GM12892 (cell line): ENCODE results near the gene PPDPF.

Experiments
- POLR2A ChIP-seq: IDR thresholded peaks from 2 replicates; pipeline ENCODE4 v1.6.1; 2011; ENCODE audit warnings: low read depth, low read length, control low read depth
- POLR2AphosphoS5 ChIP-seq: IDR thresholded peaks from 2 replicates; pipeline ENCODE4 v1.6.1; 2011; ENCODE audit warnings: low read depth, low read length, control low read depth
- TAF1 ChIP-seq: IDR thresholded peaks from 2 replicates; pipeline ENCODE4 v1.6.1; 2011; ENCODE audit warnings: low read depth, mild to moderate bottlenecking, control low read depth, low read length, borderline replicate concordance

GRCh38 chr20:63538204-63539091, 17.9 kb downstream of the PPDPF start:
- TF ChIP-seq TAF1 (no peak), POLR2A (no peak), POLR2AphosphoS5 (no peak)
